ENCODE results near the gene SYT12. TPM values are rescaled to one million over a fixed set of nuclear protein-coding genes. Genes with fewer than 3 reads are reported as not detected.

The SYT12 gene
- total and polyA plus RNA-seq, 2 donors from 2014 or later = 0.13 to 4.2 TPM

DNA sequence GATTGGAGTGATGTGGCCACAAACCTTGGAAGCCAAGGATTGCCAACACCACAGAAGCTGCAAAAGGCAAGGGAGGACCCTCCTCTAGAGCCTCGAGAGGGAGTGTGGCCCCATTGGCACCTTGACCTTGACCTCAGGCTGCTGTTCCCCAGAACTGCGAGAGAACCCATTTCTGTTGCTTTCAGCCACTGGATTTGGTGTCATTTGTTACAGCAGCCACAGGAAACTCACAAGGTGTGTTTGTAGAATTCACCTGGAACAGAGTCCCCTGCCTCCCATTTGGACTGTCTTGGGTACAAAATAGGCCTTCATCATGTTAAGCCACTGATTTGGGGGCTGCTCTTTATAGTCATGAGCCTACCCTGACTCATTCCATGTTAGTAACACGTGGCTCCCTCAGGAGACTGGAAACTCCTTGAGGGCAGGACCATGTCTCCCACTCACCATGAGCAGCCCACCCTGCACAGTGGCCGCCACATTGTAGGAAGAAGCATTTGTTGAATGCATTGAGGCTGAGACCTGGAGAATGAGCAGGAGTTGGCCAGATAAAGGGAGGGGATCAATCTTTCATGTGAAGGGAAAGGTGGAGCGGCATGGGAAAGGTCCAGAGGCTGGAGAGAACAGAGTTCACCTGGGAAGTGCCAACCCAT is 39.5 kb upstream of the SYT12 start:
- DNase-seq (no peak), FAIRE-seq (no peak)
- Histone ChIP-seq H3K9me3 (ENCODE audit: control insufficient read depth in 2 of 3, insufficient read depth in 1 of 3, low read length in 3 of 3) (no peaks in the 10 kb centered on the region), H3K9ac (ENCODE audit: low read length in 3 of 3) (no peak overlapping the region), H3K27me3 (ENCODE audit: control insufficient read depth, insufficient read depth, low read length) (no peaks in the 10 kb centered on the region), H3K27ac (ENCODE audit: low read depth in 2 of 2, low read length in 2 of 2) (no peak overlapping the region), H3K4me3 (ENCODE audit: low read length in 3 of 3) (no peak overlapping the region), H3K36me3 (ENCODE audit: control insufficient read depth in 2 of 3, insufficient read depth in 3 of 3, low read length in 3 of 3) (no peaks in the 10 kb centered on the region), H3K4me1 (ENCODE audit: control insufficient read depth in 2 of 3, insufficient read depth in 2 of 3, low read depth in 1 of 3, low read length in 3 of 3) (no peaks in the 10 kb centered on the region)
- intact Hi-C loops (cut with DNase I) = no loop called here
- TF ChIP-seq, protein P1, sequence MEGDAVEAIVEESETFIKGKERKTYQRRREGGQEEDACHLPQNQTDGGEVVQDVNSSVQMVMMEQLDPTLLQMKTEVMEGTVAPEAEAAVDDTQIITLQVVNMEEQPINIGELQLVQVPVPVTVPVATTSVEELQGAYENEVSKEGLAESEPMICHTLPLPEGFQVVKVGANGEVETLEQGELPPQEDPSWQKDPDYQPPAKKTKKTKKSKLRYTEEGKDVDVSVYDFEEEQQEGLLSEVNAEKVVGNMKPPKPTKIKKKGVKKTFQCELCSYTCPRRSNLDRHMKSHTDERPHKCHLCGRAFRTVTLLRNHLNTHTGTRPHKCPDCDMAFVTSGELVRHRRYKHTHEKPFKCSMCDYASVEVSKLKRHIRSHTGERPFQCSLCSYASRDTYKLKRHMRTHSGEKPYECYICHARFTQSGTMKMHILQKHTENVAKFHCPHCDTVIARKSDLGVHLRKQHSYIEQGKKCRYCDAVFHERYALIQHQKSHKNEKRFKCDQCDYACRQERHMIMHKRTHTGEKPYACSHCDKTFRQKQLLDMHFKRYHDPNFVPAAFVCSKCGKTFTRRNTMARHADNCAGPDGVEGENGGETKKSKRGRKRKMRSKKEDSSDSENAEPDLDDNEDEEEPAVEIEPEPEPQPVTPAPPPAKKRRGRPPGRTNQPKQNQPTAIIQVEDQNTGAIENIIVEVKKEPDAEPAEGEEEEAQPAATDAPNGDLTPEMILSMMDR (IDR thresholded peaks at IDR 0.05; ENCODE audit: borderline replicate concordance, extremely low read depth, insufficient read depth) = no peak

DNA sequence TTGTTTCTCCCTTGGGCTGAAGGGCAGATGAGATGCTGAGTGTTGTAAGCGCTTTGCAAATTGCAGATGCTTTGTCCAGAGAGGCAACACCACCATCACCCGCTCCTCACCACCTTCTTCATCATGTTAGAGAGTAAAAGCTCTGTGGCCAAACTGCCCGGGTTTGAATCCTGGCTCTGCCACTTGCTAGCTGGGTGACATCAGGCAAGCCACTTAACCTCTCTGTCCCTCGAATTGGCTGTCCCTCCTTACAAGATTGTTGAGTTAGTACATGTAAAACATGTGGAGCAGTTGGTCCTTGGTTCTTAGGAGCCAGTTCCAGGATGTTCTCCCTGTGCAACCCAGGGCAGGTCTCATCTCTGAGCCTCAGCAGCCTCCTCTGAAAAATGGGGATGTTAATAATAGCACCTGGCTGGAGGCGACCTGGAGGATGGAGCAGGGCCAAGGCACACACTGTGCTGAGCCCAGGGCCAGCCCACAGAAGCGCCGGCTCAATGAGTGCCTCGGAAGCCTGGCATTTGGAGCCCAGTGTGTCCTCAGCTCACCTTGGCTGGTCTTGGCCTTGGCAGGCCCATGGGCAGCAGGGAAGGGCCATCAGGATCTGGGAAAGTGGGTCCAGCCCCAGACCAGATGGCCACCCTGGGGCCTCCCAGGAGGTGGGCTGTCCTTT is 37.3 kb upstream of the SYT12 start:
- intact Hi-C loops (cut with DNase I) = no loop called here
- DNase-seq (no peak), FAIRE-seq (no peak)
- no peaks in the 10 kb centered on the region for H3K27me3 ChIP-seq (ENCODE audit: control insufficient read depth, insufficient read depth, low read length)
- H3K9ac ChIP-seq (ENCODE audit: low read length in 3 of 3) = no peak overlapping the region
- H3K4me1 ChIP-seq (ENCODE audit: control insufficient read depth in 2 of 3, insufficient read depth in 2 of 3, low read depth in 1 of 3, low read length in 3 of 3) = no peaks in the 10 kb centered on the region
- no peaks in the 10 kb centered on the region for H3K36me3 ChIP-seq (ENCODE audit: control insufficient read depth in 2 of 3, insufficient read depth in 3 of 3, low read length in 3 of 3)
- H3K4me3 ChIP-seq (ENCODE audit: low read length in 3 of 3) = no peak overlapping the region
- H3K27ac ChIP-seq (ENCODE audit: low read depth in 2 of 2, low read length in 2 of 2) = no peak overlapping the region
- no peaks in the 10 kb centered on the region for H3K9me3 ChIP-seq (ENCODE audit: control insufficient read depth in 2 of 3, insufficient read depth in 1 of 3, low read length in 3 of 3)
- TF ChIP-seq, protein P1 (IDR thresholded peaks at IDR 0.05; ENCODE audit: borderline replicate concordance, extremely low read depth, insufficient read depth) = no peak

DNA sequence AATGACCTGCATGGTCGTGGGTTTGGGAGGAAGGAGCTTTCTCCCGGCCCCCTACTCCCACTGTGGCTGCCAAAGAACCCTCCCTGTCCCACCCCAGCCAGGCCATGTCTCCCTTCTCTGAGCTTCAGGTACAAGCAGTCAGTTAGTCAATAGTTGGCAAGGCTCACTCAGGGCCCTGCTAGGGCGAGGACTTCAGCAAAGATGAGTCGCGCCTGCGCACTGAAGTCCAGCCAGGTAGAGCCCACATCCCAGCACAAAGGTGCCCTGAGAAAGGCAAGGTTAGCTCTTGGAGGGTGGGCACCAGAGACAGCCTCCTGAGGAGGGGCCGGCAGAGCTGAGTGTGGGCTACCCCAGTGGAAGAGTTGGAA is 36.8 kb upstream of the SYT12 start:
- TF ChIP-seq, protein P1 (IDR thresholded peaks at IDR 0.05; ENCODE audit: borderline replicate concordance, extremely low read depth, insufficient read depth) = no peak
- Histone ChIP-seq H3K36me3 (ENCODE audit: control insufficient read depth in 2 of 3, insufficient read depth in 3 of 3, low read length in 3 of 3) (no peaks in the 10 kb centered on the region), H3K4me1 (ENCODE audit: control insufficient read depth in 2 of 3, insufficient read depth in 2 of 3, low read depth in 1 of 3, low read length in 3 of 3) (no peaks in the 10 kb centered on the region), H3K27ac (ENCODE audit: low read depth in 2 of 2, low read length in 2 of 2) (no peak overlapping the region), H3K9me3 (ENCODE audit: control insufficient read depth in 2 of 3, insufficient read depth in 1 of 3, low read length in 3 of 3) (no peaks in the 10 kb centered on the region), H3K4me3 (ENCODE audit: low read length in 3 of 3) (no peak overlapping the region), H3K9ac (ENCODE audit: low read length in 3 of 3) (no peak overlapping the region), H3K27me3 (ENCODE audit: control insufficient read depth, insufficient read depth, low read length) (no peaks in the 10 kb centered on the region)
- no peak for DNase-seq
- intact Hi-C loops (cut with DNase I) = no loop called here
- FAIRE-seq = no peak
